SK-N-MC (cell line): ENCODE results near the gene FRG2.
"Not testable (repeated sequence)": the region's sequence is repeated elsewhere in the genome, so short reads cannot be mapped to it uniquely, and the experiment has no call there.

ENCODE experiments used
- DNase-seq: peaks from one replicate; pipeline ENCODE4 v3.0.0-alpha.2; 2011; ENCODE audit warnings: low read depth, low spot score
- H3K27ac ChIP-seq: fragments of 200-600 bp; sonication (generic); 2 replicates; pipeline ENCODE4 v1.5.1; 2016; ENCODE audit warnings: mixed run types
- H3K36me3 ChIP-seq: fragments of 200-600 bp; sonication (generic); 2 replicates; pipeline ENCODE4 v1.6.1; 2017; ENCODE audit warnings: antibody characterized with exemption, low read length, mixed read lengths; ENCODE audit not compliant: insufficient read depth
- H3K4me3 ChIP-seq: fragments of 200-600 bp; sonication (generic); 2 replicates; pipeline ENCODE4 v1.5.1; 2016
- H3K9ac ChIP-seq: fragments of 200-600 bp; sonication (generic); 2 replicates; pipeline ENCODE4 v1.8.0; 2017; ENCODE audit warnings: mixed run types, mixed read lengths; ENCODE audit not compliant: insufficient read length
- H3K9me3 ChIP-seq: fragments of 200-600 bp; sonication (generic); 2 replicates; pipeline ENCODE4 v1.6.1; 2017; ENCODE audit warnings: low read depth, mild to moderate bottlenecking, antibody characterized with exemption, low read length, moderate library complexity, mixed read lengths
- EZH2 ChIP-seq: fragments of 200-600 bp; sonication (generic); IDR thresholded peaks from one replicate; pipeline ENCODE4 v1.6.1; 2017; ENCODE audit warnings: antibody characterized with exemption
- FOXP2 ChIP-seq: optimal IDR thresholded peaks from 2 replicates; pipeline ENCODE3; 2011; ENCODE audit warnings: mild to moderate bottlenecking, moderate library complexity; ENCODE audit not compliant: insufficient read depth; ENCODE audit errors: extremely low read length, control extremely low read depth
- POLR2AphosphoS5 ChIP-seq: IDR thresholded peaks from 2 replicates; pipeline ENCODE4 v1.6.1; 2012; ENCODE audit warnings: mild to moderate bottlenecking, low read depth, low read length, borderline replicate concordance

Gene FRG2

GRCh38 chr4:190015538-190016368 lies 11.3 kb downstream of the FRG2 start:
- TF ChIP-seq FOXP2 (no peak), POLR2AphosphoS5 (no peak), EZH2 (no peak)
- Histone ChIP-seq H3K9me3 (no peaks in the 10 kb centered on the region), H3K9ac (no peak overlapping the region), H3K36me3 (no peaks in the 10 kb centered on the region), H3K27ac (no peak overlapping the region), H3K4me3 (no peak overlapping the region)
- DNase-seq = no peak

- Histone ChIP-seq H3K27ac (no peak overlapping the region), H3K9ac (no peak overlapping the region), H3K36me3 (no peaks in the 10 kb centered on the region), H3K9me3 (no peaks in the 10 kb centered on the region), H3K4me3 (no peak overlapping the region)
- TF ChIP-seq FOXP2 (no peak), EZH2 (no peak), POLR2AphosphoS5 (peak; percentile 45; the same call in 1 of the 2 replicates)
- DNase-seq = no peak
Measured at GRCh38 chr4:190014771-190015537, 12.1 kb downstream of the FRG2 start.

GRCh38 chr4:189989941-189990340 lies 37.1 kb downstream of the FRG2 start:
- not testable (repeated sequence) for H3K4me3 ChIP-seq, DNase-seq, H3K27ac ChIP-seq, H3K9me3 ChIP-seq, H3K36me3 ChIP-seq, H3K9ac ChIP-seq

GRCh38 chr4:189988877-189989431 lies 38.1 kb downstream of the FRG2 start:
- H3K9me3 ChIP-seq = no peaks in the 10 kb centered on the region
- no peak for DNase-seq
- TF ChIP-seq POLR2AphosphoS5 = no peak
- TF ChIP-seq FOXP2 = no peak
- TF ChIP-seq EZH2 = no peak
- H3K27ac ChIP-seq = no peak overlapping the region
- no peaks in the 10 kb centered on the region for H3K36me3 ChIP-seq
- H3K4me3 ChIP-seq = no peak overlapping the region
- H3K9ac ChIP-seq = no peak overlapping the region

GRCh38 chr4:189985651-189986243 lies 41.3 kb downstream of the FRG2 start:
- H3K27ac ChIP-seq, H3K4me3 ChIP-seq, H3K9ac ChIP-seq, H3K36me3 ChIP-seq, DNase-seq, H3K9me3 ChIP-seq: not testable (repeated sequence)

- H3K36me3 ChIP-seq, H3K27ac ChIP-seq, H3K9ac ChIP-seq, DNase-seq, H3K4me3 ChIP-seq, H3K9me3 ChIP-seq: not testable (repeated sequence)
Measured at GRCh38 chr4:189984661-189985060, 42.4 kb downstream of the FRG2 start.

GRCh38 chr4:189983916-189984526 lies 43.0 kb downstream of the FRG2 start:
- DNase-seq, H3K4me3 ChIP-seq, H3K9me3 ChIP-seq, H3K36me3 ChIP-seq, H3K27ac ChIP-seq, H3K9ac ChIP-seq: not testable (repeated sequence)

- no peak for DNase-seq
- H3K36me3 ChIP-seq = no peaks in the 10 kb centered on the region
- TF ChIP-seq POLR2AphosphoS5 (no peak), FOXP2 (no peak), EZH2 (no peak)
- no peak overlapping the region for H3K27ac ChIP-seq
- no peaks in the 10 kb centered on the region for H3K9me3 ChIP-seq
- no peak overlapping the region for H3K9ac ChIP-seq
- no peak overlapping the region for H3K4me3 ChIP-seq
Measured at GRCh38 chr4:189981970-189982369, 45.1 kb downstream of the FRG2 start.

GRCh38 chr4:189980292-189980691 lies 46.8 kb downstream of the FRG2 start:
- H3K4me3 ChIP-seq, DNase-seq, H3K9ac ChIP-seq, H3K36me3 ChIP-seq, H3K9me3 ChIP-seq, H3K27ac ChIP-seq: not testable (repeated sequence)
